Measurements from ENCODE around the gene NT5M.

NT5M gene

DNA sequence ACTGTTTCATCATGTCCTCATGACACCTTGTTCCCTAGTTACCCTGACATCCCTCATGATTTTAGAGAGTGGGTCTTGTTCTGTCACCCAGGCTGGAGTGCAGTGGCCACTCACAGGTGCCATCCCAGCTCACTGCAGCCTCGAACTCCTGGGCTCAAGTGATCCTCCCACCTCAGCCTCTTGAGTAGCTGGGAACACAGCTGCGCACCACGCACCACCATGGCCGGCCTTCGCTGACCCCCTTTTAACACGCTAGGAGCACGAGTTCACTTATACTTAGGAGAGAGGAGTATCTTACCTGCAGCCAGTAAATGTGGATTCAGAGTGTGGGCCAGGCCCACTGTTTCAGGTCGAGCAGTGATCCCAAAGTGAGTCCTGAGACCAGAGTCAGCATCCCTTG lies 21.4 kb downstream of the NT5M start:
- no peaks in the 10 kb centered on the region for H3K79me2 ChIP-seq (ENCODE audit: control insufficient read depth, low read length)
- no peak overlapping the region for H3K27ac ChIP-seq (ENCODE audit: low read depth, low read length)
- no peaks in the 10 kb centered on the region; the same call in 1 of the 2 replicates for H4K20me1 ChIP-seq (ENCODE audit: control insufficient read depth, insufficient read depth, low read depth, low read length)
- no peaks in the 10 kb centered on the region for H3K9me3 ChIP-seq (ENCODE audit: control insufficient read depth, insufficient read depth, low read length)
- no peaks in the 10 kb centered on the region for H3F3A ChIP-seq (ENCODE audit: control insufficient read depth, insufficient read depth)
- no peaks in the 10 kb centered on the region for H3K27me3 ChIP-seq (ENCODE audit: control insufficient read depth, low read length)
- no peaks in the 10 kb centered on the region for H3K36me3 ChIP-seq (ENCODE audit: control insufficient read depth, low read length)
- no peaks in the 10 kb centered on the region for H3K9me2 ChIP-seq (replicated peaks; ENCODE audit: control insufficient read depth, low read length)
- H3K4me1 ChIP-seq (ENCODE audit: control insufficient read depth, low read length), result no peaks in the 10 kb centered on the region
- H3K4me2 ChIP-seq (ENCODE audit: low read length), result no peak overlapping the region
- H3K4me3 ChIP-seq (ENCODE audit: low read length), result no peak overlapping the region
- TF ChIP-seq, protein P1, sequence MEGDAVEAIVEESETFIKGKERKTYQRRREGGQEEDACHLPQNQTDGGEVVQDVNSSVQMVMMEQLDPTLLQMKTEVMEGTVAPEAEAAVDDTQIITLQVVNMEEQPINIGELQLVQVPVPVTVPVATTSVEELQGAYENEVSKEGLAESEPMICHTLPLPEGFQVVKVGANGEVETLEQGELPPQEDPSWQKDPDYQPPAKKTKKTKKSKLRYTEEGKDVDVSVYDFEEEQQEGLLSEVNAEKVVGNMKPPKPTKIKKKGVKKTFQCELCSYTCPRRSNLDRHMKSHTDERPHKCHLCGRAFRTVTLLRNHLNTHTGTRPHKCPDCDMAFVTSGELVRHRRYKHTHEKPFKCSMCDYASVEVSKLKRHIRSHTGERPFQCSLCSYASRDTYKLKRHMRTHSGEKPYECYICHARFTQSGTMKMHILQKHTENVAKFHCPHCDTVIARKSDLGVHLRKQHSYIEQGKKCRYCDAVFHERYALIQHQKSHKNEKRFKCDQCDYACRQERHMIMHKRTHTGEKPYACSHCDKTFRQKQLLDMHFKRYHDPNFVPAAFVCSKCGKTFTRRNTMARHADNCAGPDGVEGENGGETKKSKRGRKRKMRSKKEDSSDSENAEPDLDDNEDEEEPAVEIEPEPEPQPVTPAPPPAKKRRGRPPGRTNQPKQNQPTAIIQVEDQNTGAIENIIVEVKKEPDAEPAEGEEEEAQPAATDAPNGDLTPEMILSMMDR (IDR thresholded peaks at IDR 0.05; ENCODE audit: low read depth, low read length, poor library complexity, severe bottlenecking), result no peak
- no peak for TF ChIP-seq EZH2phosphoT487 (IDR thresholded peaks at IDR 0.05; ENCODE audit: borderline replicate concordance, low read length)

DNA sequence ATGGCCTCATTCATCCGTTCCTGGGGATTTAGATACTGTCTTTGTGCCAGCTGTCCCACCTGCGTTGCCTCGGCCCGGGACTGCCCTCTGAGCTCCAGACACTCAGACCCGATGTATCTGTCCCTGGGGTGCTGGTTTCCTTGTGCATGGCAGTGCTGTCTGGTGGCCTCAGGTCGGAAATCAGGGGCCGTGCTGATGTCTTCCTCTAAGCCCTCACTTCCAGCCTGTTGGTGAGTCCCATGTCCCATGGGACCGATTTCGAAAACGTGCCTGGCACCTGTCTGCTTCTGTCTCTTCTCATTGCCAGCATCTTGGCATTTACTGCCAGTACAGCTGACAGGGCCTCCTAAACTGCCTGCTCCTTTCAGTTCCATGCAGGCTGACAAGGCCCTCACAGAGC lies 22.1 kb downstream of the NT5M start:
- no peaks in the 10 kb centered on the region for H3K79me2 ChIP-seq (ENCODE audit: control insufficient read depth, low read length)
- H3K36me3 ChIP-seq (ENCODE audit: control insufficient read depth, low read length), result no peaks in the 10 kb centered on the region
- H3K4me3 ChIP-seq (ENCODE audit: low read length), result no peak overlapping the region
- no peaks in the 10 kb centered on the region for H3K27me3 ChIP-seq (ENCODE audit: control insufficient read depth, low read length)
- no peak overlapping the region for H3K27ac ChIP-seq (ENCODE audit: low read depth, low read length)
- H3K4me2 ChIP-seq (ENCODE audit: low read length), result no peak overlapping the region
- H3K9me2 ChIP-seq (replicated peaks; ENCODE audit: control insufficient read depth, low read length), result no peaks in the 10 kb centered on the region
- H3K9me3 ChIP-seq (ENCODE audit: control insufficient read depth, insufficient read depth, low read length), result no peaks in the 10 kb centered on the region
- H3F3A ChIP-seq (ENCODE audit: control insufficient read depth, insufficient read depth), result no peaks in the 10 kb centered on the region
- TF ChIP-seq EZH2phosphoT487 (IDR thresholded peaks at IDR 0.05; ENCODE audit: borderline replicate concordance, low read length), result no peak
- TF ChIP-seq, protein P1 (IDR thresholded peaks at IDR 0.05; ENCODE audit: low read depth, low read length, poor library complexity, severe bottlenecking), result no peak
- no peaks in the 10 kb centered on the region for H3K4me1 ChIP-seq (ENCODE audit: control insufficient read depth, low read length)
- H4K20me1 ChIP-seq (ENCODE audit: control insufficient read depth, insufficient read depth, low read depth, low read length), result no peaks in the 10 kb centered on the region; the same call in 1 of the 2 replicates

DNA sequence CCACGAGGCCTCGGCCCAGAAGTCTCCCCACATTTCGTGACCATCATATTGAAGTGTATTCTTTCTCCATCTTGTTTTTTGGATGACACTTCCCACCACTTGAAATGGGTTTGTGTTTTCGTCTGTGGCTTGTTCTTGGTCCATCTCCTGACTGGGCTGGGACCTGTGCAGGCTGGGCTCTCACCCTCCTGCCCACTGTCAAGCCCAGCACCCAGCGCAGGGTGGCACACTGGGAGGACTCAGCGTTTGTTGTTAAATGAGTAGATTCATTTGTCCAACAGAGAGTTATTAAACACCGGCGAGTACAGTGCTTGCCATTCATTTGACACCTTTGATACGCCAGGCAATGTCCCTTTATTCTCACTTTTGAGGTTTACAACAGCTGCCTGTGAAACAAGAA lies 22.6 kb downstream of the NT5M start:
- Histone ChIP-seq H3K4me3 (ENCODE audit: low read length) (no peak overlapping the region), H3K79me2 (ENCODE audit: control insufficient read depth, low read length) (no peaks in the 10 kb centered on the region), H3K27me3 (ENCODE audit: control insufficient read depth, low read length) (no peaks in the 10 kb centered on the region), H3F3A (ENCODE audit: control insufficient read depth, insufficient read depth) (no peaks in the 10 kb centered on the region), H3K4me2 (ENCODE audit: low read length) (no peak overlapping the region), H3K27ac (ENCODE audit: low read depth, low read length) (no peak overlapping the region), H3K9me2 (replicated peaks; ENCODE audit: control insufficient read depth, low read length) (no peaks in the 10 kb centered on the region), H3K4me1 (ENCODE audit: control insufficient read depth, low read length) (no peaks in the 10 kb centered on the region), H3K9me3 (ENCODE audit: control insufficient read depth, insufficient read depth, low read length) (no peaks in the 10 kb centered on the region), H3K36me3 (ENCODE audit: control insufficient read depth, low read length) (no peaks in the 10 kb centered on the region), H4K20me1 (ENCODE audit: control insufficient read depth, insufficient read depth, low read depth, low read length) (no peaks in the 10 kb centered on the region; the same call in 1 of the 2 replicates)
- no peak for TF ChIP-seq EZH2phosphoT487 (IDR thresholded peaks at IDR 0.05; ENCODE audit: borderline replicate concordance, low read length)
- TF ChIP-seq, protein P1 (IDR thresholded peaks at IDR 0.05; ENCODE audit: low read depth, low read length, poor library complexity, severe bottlenecking), result no peak

Measured in DOHH2 (cell line).